Choroid plexus epithelial cell (primary cell): Measurements from ENCODE around the gene HOXD12.

Experiments used
- DNase-seq: peaks from one replicate; pipeline ENCODE4 v3.0.0-alpha.2; 2010; ENCODE audit warnings: low read depth
- H3K4me3 ChIP-seq: 2 replicates; pipeline ENCODE4 v1.5.1; 2011; ENCODE audit warnings: low read depth, mild to moderate bottlenecking, control low read depth, low read length, moderate library complexity
- CTCF ChIP-seq: conservative IDR thresholded peaks from 2 replicates; pipeline ENCODE4 v1.5.1; 2011; ENCODE audit warnings: low read depth, mild to moderate bottlenecking, control low read depth, inconsistent platforms, low read length, moderate library complexity

The HOXD12 gene

GRCh38 chr2:176146645-176147044 lies 47.0 kb downstream of the HOXD12 start:
- TF ChIP-seq CTCF = no peak
- H3K4me3 ChIP-seq = no peak overlapping the region
- no peak for DNase-seq

GRCh38 chr2:176147210-176147799 lies 47.7 kb downstream of the HOXD12 start:
- DNase-seq = no peak
- no peak for TF ChIP-seq CTCF
- no peak overlapping the region for H3K4me3 ChIP-seq

DNA sequence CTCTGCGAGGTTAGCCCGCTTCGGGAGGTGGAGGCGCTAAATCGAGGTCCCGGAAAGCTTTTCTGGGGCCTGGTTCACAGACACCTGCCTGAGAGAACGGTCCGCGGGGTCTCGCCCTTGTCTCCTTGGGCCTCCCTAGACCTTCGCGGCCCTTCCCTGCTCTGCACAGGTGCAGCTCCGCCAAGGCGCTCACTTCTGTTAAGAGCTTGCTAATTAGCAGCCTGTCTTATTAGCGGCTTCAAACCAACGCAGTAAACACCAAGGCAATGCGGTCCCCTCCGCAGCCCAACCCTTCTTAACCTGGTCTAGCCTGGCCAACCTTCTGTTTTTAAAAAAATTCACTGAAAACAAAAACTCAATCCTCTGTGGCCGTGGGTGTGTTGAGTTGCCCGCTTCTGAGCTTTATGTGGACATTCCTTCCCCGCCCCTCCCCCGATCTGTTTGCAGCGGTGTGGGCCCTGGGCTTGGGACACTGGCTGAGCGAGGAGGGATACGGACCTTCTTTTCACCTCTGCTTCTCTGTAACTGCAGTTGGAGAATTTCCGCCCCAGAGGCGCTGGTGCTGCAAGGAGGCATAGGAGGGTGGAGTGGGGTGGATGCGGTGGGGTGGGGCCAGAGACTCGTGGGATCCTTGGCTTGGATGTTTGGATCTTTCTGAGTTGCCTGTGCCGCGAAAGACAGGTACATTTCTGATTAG lies 48.4 kb downstream of the HOXD12 start:
- H3K4me3 ChIP-seq = no peak overlapping the region
- no peak for DNase-seq
- TF ChIP-seq CTCF = no peak

- DNase-seq = no peak
- no peak overlapping the region for H3K4me3 ChIP-seq
- TF ChIP-seq CTCF = no peak
These were observed 49.3 kb downstream of the HOXD12 start for GRCh38 chr2:176148751-176149421.

DNA sequence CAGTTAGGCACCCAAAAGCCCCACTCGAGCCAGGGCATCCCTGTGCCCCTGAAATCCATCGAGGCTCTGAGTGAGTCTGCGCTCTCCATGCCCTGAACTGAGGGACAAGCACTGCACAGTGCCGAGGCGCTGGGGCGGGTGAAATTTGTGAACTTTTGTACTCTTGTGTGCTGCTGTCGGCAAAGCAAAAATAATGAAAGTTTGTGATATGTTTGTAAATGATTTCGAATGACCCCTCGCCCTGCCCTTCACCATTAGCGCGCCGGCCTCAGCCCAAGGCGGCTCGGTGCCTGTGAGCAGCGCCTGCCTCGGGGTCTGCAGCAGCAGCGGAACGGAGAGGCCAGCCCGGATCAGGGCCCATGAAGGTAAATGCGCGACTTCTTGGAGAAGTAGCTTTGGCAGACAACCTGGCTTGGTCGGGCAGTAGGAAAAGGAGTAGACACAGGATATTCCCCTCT lies 49.9 kb downstream of the HOXD12 start:
- no peak for TF ChIP-seq CTCF
- no peak for DNase-seq
- no peak overlapping the region for H3K4me3 ChIP-seq

DNA sequence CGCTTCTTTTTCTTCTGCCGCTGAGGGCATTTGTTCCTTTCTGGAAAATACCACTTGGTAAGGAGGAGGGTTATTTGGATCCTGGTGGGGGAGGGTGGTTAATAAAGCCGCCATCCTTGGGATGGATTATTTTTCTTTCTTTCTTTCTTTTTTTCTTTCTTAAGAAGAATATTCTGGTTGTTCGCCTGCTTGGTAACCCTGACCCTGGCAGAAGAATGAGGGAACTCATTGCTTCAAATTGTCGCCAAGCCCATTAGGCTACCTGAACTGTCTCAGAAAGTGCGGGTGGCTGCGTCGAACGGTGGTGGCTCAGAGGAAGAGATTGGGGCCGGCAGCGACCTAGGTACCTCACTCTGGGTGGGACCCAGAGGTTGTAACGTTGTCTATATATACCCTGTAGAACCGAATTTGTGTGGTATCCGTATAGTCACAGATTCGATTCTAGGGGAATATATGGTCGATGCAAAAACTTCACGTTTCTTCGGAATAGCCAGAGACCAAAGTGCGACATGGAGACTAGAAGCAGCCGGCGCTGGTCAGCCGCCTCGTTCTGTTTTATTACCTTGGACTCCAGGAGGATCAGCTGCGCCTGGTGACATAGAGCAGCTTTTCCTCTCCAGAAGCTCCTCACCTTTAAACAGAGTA lies 50.5 kb downstream of the HOXD12 start:
- H3K4me3 ChIP-seq = no peak overlapping the region
- TF ChIP-seq CTCF = no peak
- no peak for DNase-seq
